Esophagus squamous epithelium (tissue), 5 donors: Measurements from ENCODE around the gene ZBTB42. TPM values are rescaled to one million over a fixed set of nuclear protein-coding genes. Genes with fewer than 3 reads are reported as not detected.

Source experiments
- DNase-seq: peaks from one replicate; lab custom pipeline; 2025; lab: John Stamatoyannopoulos, UW
- H3K27ac ChIP-seq, 4 donors: fragments of 200-600 bp; sonication (generic); one replicate each; pipeline ENCODE4 v1.5.1; 2016 to 2019; ENCODE audit warnings: mild to moderate bottlenecking in 1 of 4
- H3K27me3 ChIP-seq, 4 donors: fragments of 200-600 bp; sonication (generic); 1 replicate in 3 of 4; 2 replicates in 1 of 4; pipeline versions ENCODE4 v1.5.1 to v1.6.0; 2017 to 2021; ENCODE audit warnings: antibody characterized with exemption in 1 of 4
- H3K36me3 ChIP-seq, 3 donors: fragments of 200-600 bp; sonication (generic); one replicate each; pipeline ENCODE4 v1.5.1; 2016 to 2019
- H3K4me1 ChIP-seq, 3 donors: fragments of 200-600 bp; sonication (generic); one replicate each; pipeline ENCODE4 v1.5.1; 2017 to 2019
- H3K4me3 ChIP-seq, 4 donors: fragments of 200-600 bp; sonication (generic); 1 replicate in 3 of 4; 2 replicates in 1 of 4; pipeline ENCODE4 v1.5.1; 2016 to 2019; ENCODE audit warnings: mild to moderate bottlenecking in 2 of 4, moderate library complexity in 1 of 4
- H3K9me3 ChIP-seq, 3 donors: fragments of 200-600 bp; sonication (generic); one replicate each; pipeline ENCODE4 v1.5.1; 2016 to 2019
- POLR2A ChIP-seq, 4 donors: fragments of 450-650 bp; IDR thresholded peaks; one replicate each; pipeline ENCODE4 v1.6.1; 2017; ENCODE audit warnings: antibody characterized with exemption in 4 of 4, mild to moderate bottlenecking in 4 of 4, moderate library complexity in 3 of 4
- WGBS, 2 donors: methylation state at CpG; one replicate each; pipeline ENCODE4 v1.1.5; 2018; 5-methylcytosine and 5-hydroxymethylcytosine counted together
- intact Hi-C: fragments of 100-400 bp; cut with DNase I; formaldehyde crosslinking; loops from one replicate; pipeline ENCODE4 v1.15.0; 2022
- total RNA-seq, 4 donors: library from RNA; depleted of rRNA; stranded (reverse); fragments of >200 nt; gene quantifications; one replicate each; pipeline ENCODE4 v1.1.0, GENCODE V29; 2016
- TF ChIP-seq, protein P1 (sequence below), 6 experiments: fragments of 450-650 bp in 4 of 6; fragments of 200-600 bp in 2 of 6; sonication (generic) in 2 of 6; IDR thresholded peaks; one replicate each; pipeline ENCODE4 v1.5.1; 2016 to 2019; ENCODE audit warnings: antibody characterized with exemption in 6 of 6, mild to moderate bottlenecking in 4 of 6, moderate library complexity in 4 of 6
- donor health status: DM: yes; HTN: yes; CAD: no.

Gene ZBTB42
- total RNA-seq, 4 donors from 2014 or later = 4.7 to 14.2 (median 8.4) TPM

DNA sequence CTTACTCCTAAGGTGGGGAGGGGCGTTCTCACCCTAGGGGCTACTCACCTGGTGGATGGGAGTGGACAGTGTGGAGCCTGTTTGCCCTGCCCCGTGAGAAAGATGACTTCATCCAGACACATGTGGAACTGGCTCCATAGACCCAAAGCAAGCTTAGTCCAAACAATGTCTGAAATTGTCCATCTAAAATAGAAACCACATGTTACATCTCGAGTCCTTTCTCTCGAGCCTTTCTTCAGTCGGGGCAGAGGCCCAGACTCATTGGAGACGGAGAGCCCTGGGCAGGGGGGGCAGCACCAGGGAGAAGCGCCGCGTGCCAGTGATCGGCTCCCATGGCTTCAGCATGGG, 43.7 kb upstream of the ZBTB42 start:
- Histone ChIP-seq H3K27me3 (no peaks in the 10 kb centered on the region), H3K4me3 (no peak overlapping the region), H3K27ac (no peak overlapping the region), H3K4me1 (peaks cover 12 to 28% (median 18%) of the 10 kb centered on the region in 3 donors), H3K9me3 (no peaks in the 10 kb centered on the region), H3K36me3 (peaks cover 16 to 74% (median 28%) of the 10 kb centered on the region in 3 donors)
- intact Hi-C loops = no loop called here
- no peak for TF ChIP-seq POLR2A (IDR thresholded peaks at IDR 0.05)
- TF ChIP-seq, protein P1, sequence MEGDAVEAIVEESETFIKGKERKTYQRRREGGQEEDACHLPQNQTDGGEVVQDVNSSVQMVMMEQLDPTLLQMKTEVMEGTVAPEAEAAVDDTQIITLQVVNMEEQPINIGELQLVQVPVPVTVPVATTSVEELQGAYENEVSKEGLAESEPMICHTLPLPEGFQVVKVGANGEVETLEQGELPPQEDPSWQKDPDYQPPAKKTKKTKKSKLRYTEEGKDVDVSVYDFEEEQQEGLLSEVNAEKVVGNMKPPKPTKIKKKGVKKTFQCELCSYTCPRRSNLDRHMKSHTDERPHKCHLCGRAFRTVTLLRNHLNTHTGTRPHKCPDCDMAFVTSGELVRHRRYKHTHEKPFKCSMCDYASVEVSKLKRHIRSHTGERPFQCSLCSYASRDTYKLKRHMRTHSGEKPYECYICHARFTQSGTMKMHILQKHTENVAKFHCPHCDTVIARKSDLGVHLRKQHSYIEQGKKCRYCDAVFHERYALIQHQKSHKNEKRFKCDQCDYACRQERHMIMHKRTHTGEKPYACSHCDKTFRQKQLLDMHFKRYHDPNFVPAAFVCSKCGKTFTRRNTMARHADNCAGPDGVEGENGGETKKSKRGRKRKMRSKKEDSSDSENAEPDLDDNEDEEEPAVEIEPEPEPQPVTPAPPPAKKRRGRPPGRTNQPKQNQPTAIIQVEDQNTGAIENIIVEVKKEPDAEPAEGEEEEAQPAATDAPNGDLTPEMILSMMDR (IDR thresholded peaks at IDR 0.05) = no peak
- WGBS, 2 donors = 74% methylated on average over 7 of the region's 10 CpGs; no CpG with 5 or more reads in 1 of the 2 donors
- DNase-seq = no peak

DNA sequence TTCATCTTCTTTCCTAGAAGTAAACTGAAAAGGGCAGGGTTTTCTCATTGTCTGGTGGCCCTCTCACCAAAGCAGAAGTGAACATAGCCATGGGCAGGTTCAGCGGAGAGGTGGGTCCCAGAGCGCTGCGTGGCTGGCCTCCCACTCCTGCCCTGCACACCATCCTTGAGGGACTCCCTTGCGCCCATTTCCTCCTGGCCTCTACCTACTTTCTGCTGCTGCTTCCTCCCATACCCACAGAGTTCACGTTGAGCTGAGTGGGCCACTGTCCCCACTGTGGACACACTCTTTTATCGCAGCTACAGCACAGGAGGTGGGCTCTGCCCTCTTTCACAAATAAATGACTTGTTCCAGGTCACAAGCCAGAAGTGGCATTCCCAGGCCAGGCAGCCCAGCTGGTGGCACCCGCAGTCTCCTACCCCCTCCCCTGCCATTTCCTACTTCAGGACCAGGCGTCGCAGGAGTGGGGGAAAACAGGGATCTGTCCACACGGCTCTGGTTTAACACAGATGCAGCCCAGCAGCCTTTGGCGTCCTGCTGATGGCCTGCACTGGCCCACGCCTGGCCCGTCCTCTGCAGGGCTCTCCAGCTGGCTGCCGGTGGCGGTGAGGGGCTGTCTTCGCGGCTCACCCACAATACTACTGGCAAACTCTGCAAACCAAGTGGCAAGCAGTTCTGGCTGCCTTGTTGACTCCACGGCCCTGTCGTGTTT, 43.1 kb upstream of the ZBTB42 start:
- Histone ChIP-seq H3K9me3 (no peaks in the 10 kb centered on the region), H3K4me1 (peaks cover 11 to 26% (median 17%) of the 10 kb centered on the region in 3 donors), H3K27me3 (no peaks in the 10 kb centered on the region), H3K4me3 (no peak overlapping the region), H3K27ac (no peak overlapping the region), H3K36me3 (peaks cover 16 to 80% (median 28%) of the 10 kb centered on the region in 3 donors)
- DNase-seq = no peak
- 90% methylated on average over 12 to 19 of the region's 19 CpGs for WGBS, 2 donors
- TF ChIP-seq, protein P1 (IDR thresholded peaks at IDR 0.05) = no peak
- no peak for TF ChIP-seq POLR2A (IDR thresholded peaks at IDR 0.05)
- intact Hi-C loops = no loop called here

DNA sequence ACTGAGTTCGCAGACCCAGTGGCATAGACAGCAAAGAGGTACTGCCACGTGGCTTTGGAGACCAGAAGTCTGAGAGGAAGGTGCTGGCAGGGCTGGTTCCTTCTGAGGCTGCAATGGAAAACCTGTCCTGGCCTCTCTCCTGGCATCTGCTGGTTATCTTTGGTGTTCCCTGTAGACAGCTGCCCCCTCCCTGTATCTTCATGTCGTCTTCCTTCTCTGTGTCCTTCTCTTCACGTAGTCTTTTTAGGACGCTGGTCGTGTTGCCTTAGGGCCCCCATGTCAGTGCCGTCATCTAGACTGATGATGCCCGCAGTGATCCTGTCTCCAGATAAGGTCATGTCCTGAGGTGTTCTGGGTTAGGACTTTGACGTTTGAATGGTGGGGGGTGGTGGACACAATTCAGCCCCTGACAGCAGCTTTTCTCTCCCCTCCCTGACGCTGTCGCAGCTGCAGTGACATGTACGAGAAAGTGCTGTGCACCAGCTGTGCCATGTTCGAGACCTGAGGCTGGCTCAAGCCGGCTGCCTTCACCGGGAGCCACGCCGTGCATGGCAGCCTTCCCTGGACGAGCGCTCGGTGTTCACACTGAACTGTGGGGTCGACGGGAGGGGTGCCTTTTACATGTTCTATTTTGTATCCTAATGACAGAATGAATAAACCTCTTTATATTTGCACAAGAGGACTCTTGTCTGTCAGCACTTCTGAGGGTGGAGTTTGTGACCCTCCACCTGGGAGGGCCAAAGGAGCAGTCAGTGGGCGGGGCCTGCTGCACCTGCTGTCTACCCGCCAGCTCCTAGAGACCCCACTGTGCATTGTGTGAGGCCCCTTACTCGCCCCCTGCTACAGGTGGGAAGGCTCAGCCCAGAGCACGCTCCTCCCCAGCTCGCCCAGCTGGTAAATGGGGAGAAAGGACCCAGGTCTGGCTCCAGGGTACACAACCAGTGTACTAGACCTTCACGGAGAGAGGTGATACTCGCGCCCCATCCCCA, 41.6 kb upstream of the ZBTB42 start:
- Histone ChIP-seq H3K4me1 (peaks cover 4 to 16% (median 9%) of the 10 kb centered on the region in 3 donors), H3K27ac (no peak overlapping the region), H3K27me3 (no peaks in the 10 kb centered on the region), H3K4me3 (no peak overlapping the region), H3K36me3 (peaks cover 16 to 80% (median 28%) of the 10 kb centered on the region in 3 donors), H3K9me3 (no peaks in the 10 kb centered on the region)
- DNase-seq = no peak
- WGBS, 2 donors = 83 to 89% methylated on average over 22 to 26 of the region's 30 CpGs
- intact Hi-C loops = no loop called here
- TF ChIP-seq, protein P1 (IDR thresholded peaks at IDR 0.05) = no peak
- no peak for TF ChIP-seq POLR2A (IDR thresholded peaks at IDR 0.05)

DNA sequence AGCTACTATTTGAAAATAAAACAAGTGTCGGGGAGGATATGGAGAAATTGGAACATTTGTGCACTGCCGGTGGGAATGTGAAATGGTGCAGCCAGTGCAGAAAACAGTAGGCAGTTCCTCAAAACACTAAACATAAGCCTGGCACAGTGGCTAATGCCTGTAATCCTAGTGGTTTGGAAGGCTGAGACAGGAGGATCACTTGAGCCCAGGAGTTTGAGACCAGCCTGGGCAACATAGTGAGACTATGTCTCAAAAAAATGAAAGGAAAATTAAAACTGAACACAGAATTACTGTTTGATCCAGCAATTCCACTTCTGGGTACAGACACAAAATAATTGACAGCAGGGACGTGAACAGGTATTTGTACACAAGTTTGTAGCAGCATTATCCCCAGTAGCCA, 35.4 kb upstream of the ZBTB42 start:
- H3K4me1 ChIP-seq = peaks cover 0 to 13% (median 7%) of the 10 kb centered on the region in 3 donors
- TF ChIP-seq POLR2A (IDR thresholded peaks at IDR 0.05) = no peak
- TF ChIP-seq, protein P1 (IDR thresholded peaks at IDR 0.05) = no peak
- no peaks in the 10 kb centered on the region for H3K9me3 ChIP-seq
- no peaks in the 10 kb centered on the region for H3K27me3 ChIP-seq
- H3K27ac ChIP-seq = no peak overlapping the region
- intact Hi-C loops = loop anchor here (5.0 kb wide), 1 partner anchor 62 kb away; no protein-coding TSS in a partner anchor
- WGBS, 2 donors = 86 to 92% methylated on average over 3 of the region's 3 CpGs
- peaks cover 0 to 33% (median 0%) of the 10 kb centered on the region in 3 donors for H3K36me3 ChIP-seq
- H3K4me3 ChIP-seq = no peak overlapping the region
- DNase-seq = no peak
